HepG2 (cell line): Measurements from ENCODE around the gene PAX4. TPM values are rescaled to one million over a fixed set of nuclear protein-coding genes. Genes with fewer than 3 reads are reported as not detected.

Experiments used
- BHLHE40 ChIP-seq: IDR thresholded peaks from 2 replicates; pipeline ENCODE4 v1.6.1; 2011; ENCODE audit warnings: low read length, improper control_type of control experiment
- GABPB1 ChIP-seq: IDR thresholded peaks from 2 replicates; pipeline ENCODE4 v1.6.1; 2016; ENCODE audit warnings: mild to moderate bottlenecking, missing genetic modification reagents, moderate library complexity, missing compliant biosample characterization
- HBP1 ChIP-seq: IDR thresholded peaks from 2 replicates; pipeline ENCODE4 v1.6.1; 2016; ENCODE audit warnings: low read depth, control low read depth
- POLR2G ChIP-seq: fragments of 200-400 bp; formaldehyde crosslinking; IDR thresholded peaks from 2 replicates; pipeline ENCODE4 v1.6.1; 2018; ENCODE audit warnings: mild to moderate bottlenecking, low read depth, low read length, moderate library complexity
- RBFOX2 ChIP-seq: fragments of 200-400 bp; formaldehyde crosslinking; IDR thresholded peaks from 2 replicates; pipeline ENCODE4 v1.6.1; 2017; ENCODE audit warnings: low read depth, mild to moderate bottlenecking, low read length
- RFXAP ChIP-seq: sonication (generic); formaldehyde crosslinking; IDR thresholded peaks from 2 replicates; pipeline ENCODE4 v1.4.0; 2020; ENCODE audit warnings: missing genetic modification reagents, borderline replicate concordance
- SP1 ChIP-seq, 2 experiments: fragments of 450-650 bp in 1 of 2; sonication (generic) in 1 of 2; formaldehyde crosslinking in 1 of 2; IDR thresholded peaks; 2 replicates each; pipeline versions ENCODE4 v1.4.0 to v1.6.1; 2016 to 2020; ENCODE audit warnings: missing genetic modification reagents in 1 of 2
- SP140L ChIP-seq: sonication (generic); formaldehyde crosslinking; IDR thresholded peaks from 2 replicates; pipeline ENCODE4 v1.4.0; 2020; ENCODE audit warnings: missing genetic modification reagents, borderline replicate concordance
- TBP ChIP-seq: sonication (generic); formaldehyde crosslinking; IDR thresholded peaks from 2 replicates; pipeline ENCODE4 v1.5.0; 2020; ENCODE audit warnings: missing genetic modification reagents
- TFDP2 ChIP-seq: sonication (generic); formaldehyde crosslinking; IDR thresholded peaks from 2 replicates; pipeline ENCODE4 v1.4.0; 2020; ENCODE audit warnings: missing genetic modification reagents
- THAP8 ChIP-seq: sonication (generic); formaldehyde crosslinking; IDR thresholded peaks from 2 replicates; pipeline ENCODE4 v1.5.1; 2020; ENCODE audit warnings: missing genetic modification reagents, mild to moderate bottlenecking, borderline replicate concordance
- YEATS4 ChIP-seq: sonication (generic); formaldehyde crosslinking; IDR thresholded peaks from 2 replicates; pipeline ENCODE4 v1.4.0; 2020; ENCODE audit warnings: missing genetic modification reagents, borderline replicate concordance
- ZHX2 ChIP-seq, 2 experiments: sonication (generic) in 1 of 2; formaldehyde crosslinking in 1 of 2; IDR thresholded peaks; 2 replicates each; pipeline versions ENCODE4 v1.6.1 to v1.9.0; 2014 to 2022; ENCODE audit warnings: antibody characterized with exemption in 1 of 2, borderline replicate concordance in 1 of 2, inconsistent platforms in 1 of 2, low read depth in 1 of 2, missing genetic modification reagents in 1 of 2
- ZNF160 ChIP-seq: sonication (generic); formaldehyde crosslinking; IDR thresholded peaks from 2 replicates; pipeline ENCODE4 v1.8.0; 2022; ENCODE audit warnings: mild to moderate bottlenecking, inconsistent platforms, missing genetic modification reagents
- ZSCAN21 ChIP-seq: sonication (generic); formaldehyde crosslinking; IDR thresholded peaks from 2 replicates; pipeline ENCODE4 v1.8.0; 2022; ENCODE audit warnings: mild to moderate bottlenecking, missing genetic modification reagents, moderate library complexity, borderline replicate concordance
- polyA plus RNA-seq, 8 experiments: library from polyadenylated mRNA; depleted of rRNA in 3 of 8; stranded (reverse) in 7 of 8; unstranded in 1 of 8; fragments of >200 nt; fragmentation: Illumina TruSeq in 4 of 8; extraction: Trizol in 4 of 8; gene quantifications; 2 replicates each; pipeline versions ENCODE4 v1.2.1 to v1.2.3, GENCODE V29; 2011 to 2016; ENCODE audit warnings: low read depth in 4 of 8, missing spikeins in 1 of 8, mixed read lengths in 1 of 8; ENCODE audit not compliant: insufficient read depth in 1 of 8
- total RNA-seq, 5 experiments: library from RNA; depleted of rRNA; stranded (reverse); fragments of >200 nt; fragmentation: Illumina TruSeq; extraction: Trizol; gene quantifications; 2 replicates each; pipeline ENCODE4 v1.2.3, GENCODE V29; 2016; ENCODE audit warnings: low read depth in 1 of 5

Gene PAX4
- total and polyA plus RNA-seq, 2 of the 13 experiments (the other 11 are each of a cell fraction or from before 2014, with no cell fraction given), result not detected

GRCh38 chr7:127588019-127588696, 29.8 kb downstream of the PAX4 start, which contains the start of gene ARF5 (continued):
- TF ChIP-seq ZHX2 (IDR thresholded peaks at IDR 0.05; ENCODE audit: low read depth) (no peak), ZHX2 (CRISPR knock-in tag; IDR thresholded peaks at IDR 0.05; ENCODE audit: borderline replicate concordance) (peak; percentile 18; the same call in 1 of the 2 replicates), YEATS4 (0 out of 2 replicates have a peak, but pooled peaks have one; percentile 30), TBP (CRISPR knock-in tag) (0 out of 2 replicates have a peak, but pooled peaks have one; percentile 16), BHLHE40 (peak; percentile 44), GABPB1 (CRISPR knock-in tag) (peak; percentile 48; the same call in 1 of the 2 replicates), RFXAP (CRISPR knock-in tag) (peak; percentile 22; the same call in 1 of the 2 replicates), POLR2G (peak; percentile 74), SP140L (0 out of 2 replicates have a peak, but pooled peaks have one; percentile 4), TFDP2 (CRISPR knock-in tag) (no peak), HBP1 (CRISPR knock-in tag) (no peak), THAP8 (CRISPR knock-in tag) (no peak), SP1 (IDR thresholded peaks at IDR 0.05) (no peak), SP1 (CRISPR knock-in tag; IDR thresholded peaks at IDR 0.05) (peak; percentile 48; the same call in 1 of the 2 replicates), RBFOX2 (peak; percentile 77), ZSCAN21 (CRISPR knock-in tag) (peak; percentile 39; the same call in 1 of the 2 replicates), ZNF160 (0 out of 2 replicates have a peak, but pooled peaks have one; percentile 77)
